Endothelial cell of umbilical vein (primary cell): ENCODE results near the gene TNFSF18. TPM values are rescaled to one million over a fixed set of nuclear protein-coding genes. Genes with fewer than 3 reads are reported as not detected.

Experiments
- BruUV-seq: library from RNA; stranded (reverse); fragments of 400-500 nt; replicated peaks from 2 replicates; lab custom pipeline; 2021; lab: Mats Ljungman, UMichigan
- CTCF ChIA-PET: fragments of 300-600, 350-600 bp; sonication (Branson Sonifier 250); formaldehyde crosslinking; loops from one replicate; lab custom pipeline; 2021; ENCODE audit warnings: antibody characterized with exemption, inconsistent platforms; lab: Charles Lee
- POLR2A ChIA-PET: fragments of 300-600, 350-600 bp; sonication (Branson Sonifier 250); formaldehyde crosslinking; loops from one replicate; lab custom pipeline; 2021; ENCODE audit warnings: antibody characterized with exemption, inconsistent platforms; lab: Charles Lee
- DNase-seq: peaks from one replicate; pipeline ENCODE4 v3.0.0-alpha.2; 2011; ENCODE audit warnings: low read depth, low spot score
- FAIRE-seq: peaks from 2 replicates; lab custom pipeline; 2011; peaks lifted over from hg19 to GRCh38; lab: Jason Lieb, UNC
- H2AFZ ChIP-seq: 2 replicates; pipeline ENCODE4 v1.6.0; 2012; ENCODE audit warnings: low read depth, low read length, control low read depth, inconsistent platforms
- H3K27ac ChIP-seq: 2 replicates; pipeline ENCODE4 v1.5.1; 2011; ENCODE audit warnings: low read depth, mild to moderate bottlenecking, control low read depth, low read length, moderate library complexity; ENCODE audit not compliant: insufficient read depth
- H3K27me3 ChIP-seq, 2 experiments: 2 replicates each; pipeline versions ENCODE4 v1.6.0 to v1.6.1; 2011; ENCODE audit warnings: low read length in 2 of 2, mixed read lengths in 1 of 2; ENCODE audit not compliant: control insufficient read depth in 2 of 2, insufficient read depth in 2 of 2
- H3K36me3 ChIP-seq, 2 experiments: 2 replicates in 1 of 2; 3 replicates in 1 of 2; pipeline ENCODE4 v1.5.1; 2011; ENCODE audit warnings: low read length in 2 of 2, mild to moderate bottlenecking in 1 of 2, moderate library complexity in 1 of 2; ENCODE audit not compliant: control insufficient read depth in 2 of 2, insufficient read depth in 2 of 2; ENCODE audit errors: extremely low read depth in 1 of 2
- H3K4me1 ChIP-seq: 3 replicates; pipeline ENCODE4 v1.5.1; 2011; ENCODE audit warnings: mild to moderate bottlenecking, low read length; ENCODE audit not compliant: control insufficient read depth, insufficient read depth; ENCODE audit errors: extremely low read depth
- H3K4me2 ChIP-seq: 2 replicates; pipeline ENCODE4 v1.6.1; 2011; ENCODE audit warnings: low read length, control low read depth, mixed read lengths; ENCODE audit not compliant: insufficient read depth
- H3K4me3 ChIP-seq, 3 experiments: fragments of 200-600 bp in 1 of 3; sonication (generic), shearing (Covaris generic) in 1 of 3; replicated peaks in 1 of 3; 2 replicates each; pipeline ENCODE4 v1.5.1; 2011 to 2016; ENCODE audit warnings: control low read depth in 3 of 3, low read length in 3 of 3, mild to moderate bottlenecking in 2 of 3, inconsistent platforms in 1 of 3, low read depth in 1 of 3, moderate library complexity in 1 of 3; ENCODE audit not compliant: insufficient read depth in 1 of 3
- H3K79me2 ChIP-seq: 2 replicates; pipeline ENCODE4 v1.6.0; 2012; ENCODE audit warnings: low read length, inconsistent platforms; ENCODE audit not compliant: control insufficient read depth, insufficient read depth
- H3K9ac ChIP-seq: replicated peaks from 2 replicates; pipeline ENCODE3; 2011; ENCODE audit warnings: low read length, control low read depth; ENCODE audit not compliant: insufficient read depth; ENCODE audit errors: extremely low read depth
- H3K9me1 ChIP-seq: replicated peaks from 3 replicates; pipeline ENCODE4 v1.6.0; 2011; ENCODE audit warnings: mild to moderate bottlenecking, low read length; ENCODE audit not compliant: control insufficient read depth, insufficient read depth; ENCODE audit errors: extremely low read depth
- H3K9me3 ChIP-seq: replicated peaks from 2 replicates; pipeline ENCODE4 v1.5.1; 2012; ENCODE audit warnings: low read length, inconsistent platforms; ENCODE audit not compliant: control insufficient read depth, insufficient read depth
- H4K20me1 ChIP-seq: replicated peaks from 2 replicates; pipeline ENCODE3; 2011; ENCODE audit warnings: mild to moderate bottlenecking, low read length; ENCODE audit not compliant: control insufficient read depth, insufficient read depth; ENCODE audit errors: extremely low read depth
- EZH2 ChIP-seq: IDR thresholded peaks from 2 replicates; pipeline ENCODE4 v1.6.1; 2012; ENCODE audit warnings: borderline replicate concordance, low read depth, mild to moderate bottlenecking, moderate library complexity, low read length, inconsistent platforms; ENCODE audit not compliant: severe bottlenecking
- FOS ChIP-seq: IDR thresholded peaks from 2 replicates; pipeline ENCODE4 v1.6.1; 2011; ENCODE audit warnings: mild to moderate bottlenecking, low read length, moderate library complexity, borderline replicate concordance; ENCODE audit not compliant: insufficient read depth
- GATA2 ChIP-seq: IDR thresholded peaks from 2 replicates; pipeline ENCODE4 v1.7.0; 2011; ENCODE audit warnings: low read depth, mild to moderate bottlenecking, moderate library complexity, mixed read lengths, low read length; ENCODE audit not compliant: insufficient read length, insufficient read depth
- JUN ChIP-seq: IDR thresholded peaks from 2 replicates; pipeline ENCODE4 v1.6.1; 2011; ENCODE audit warnings: borderline replicate concordance, low read depth; ENCODE audit not compliant: insufficient read length, insufficient read depth
- MAX ChIP-seq: IDR thresholded peaks from 2 replicates; pipeline ENCODE4 v1.6.1; 2011; ENCODE audit not compliant: insufficient read depth, insufficient read length
- MYC ChIP-seq: IDR thresholded peaks from one replicate; pipeline ENCODE4 v1.6.1; 2011; ENCODE audit warnings: mild to moderate bottlenecking, low read depth, low read length
- POLR2A ChIP-seq: IDR thresholded peaks from 2 replicates; pipeline ENCODE4 v1.6.1; 2012; ENCODE audit warnings: low read depth, mild to moderate bottlenecking, control low read depth, low read length
- POLR2AphosphoS5 ChIP-seq: IDR thresholded peaks from 2 replicates; pipeline ENCODE4 v1.6.1; 2012; ENCODE audit warnings: low read depth, mild to moderate bottlenecking, control low read depth, low read length, moderate library complexity; ENCODE audit not compliant: insufficient read depth
- dilution Hi-C: fragments of 300-500 bp; cut with MboI; formaldehyde crosslinking; loops from one replicate; pipeline ENCODE4 v1.15.0; 2019; ENCODE audit warnings: low sequenced_read_pairs; ENCODE audit not compliant: extremely low pct_ligation_motif_present
- intact Hi-C: fragments of 100-400 bp; cut with micrococcal nuclease; formaldehyde crosslinking; loops from one replicate; pipeline ENCODE4 v1.10.0; 2022
- polyA plus RNA-seq, 4 experiments: library from polyadenylated mRNA; depleted of rRNA in 3 of 4; stranded (reverse) in 3 of 4; unstranded in 1 of 4; fragments of >200 nt; gene quantifications; 2 replicates each; pipeline versions ENCODE4 v1.2.1 to v1.2.3, GENCODE V29; 2011 to 2012; ENCODE audit warnings: missing spikeins in 1 of 4
- total RNA-seq: library from RNA; stranded (reverse); gene quantifications from 2 replicates; pipeline ENCODE4 v1.2.3, GENCODE V29; 2021
- TF ChIP-seq, protein P1 (sequence below), 2 donors: IDR thresholded peaks; 1 replicate in 1 of 2; 2 replicates in 1 of 2; pipeline ENCODE4 v1.5.1; 2011; ENCODE audit warnings: low read length in 2 of 2, mild to moderate bottlenecking in 2 of 2, moderate library complexity in 2 of 2, control low read depth in 1 of 2, inconsistent platforms in 1 of 2, low read depth in 1 of 2; ENCODE audit not compliant: insufficient read depth in 1 of 2; ENCODE audit errors: extremely low read depth in 1 of 2

Gene TNFSF18
- total and polyA plus RNA-seq, 2 donors (not counting 3 experiments of a cell fraction or from before 2014, with no cell fraction given) = 15.3 to 39.4 TPM

DNA sequence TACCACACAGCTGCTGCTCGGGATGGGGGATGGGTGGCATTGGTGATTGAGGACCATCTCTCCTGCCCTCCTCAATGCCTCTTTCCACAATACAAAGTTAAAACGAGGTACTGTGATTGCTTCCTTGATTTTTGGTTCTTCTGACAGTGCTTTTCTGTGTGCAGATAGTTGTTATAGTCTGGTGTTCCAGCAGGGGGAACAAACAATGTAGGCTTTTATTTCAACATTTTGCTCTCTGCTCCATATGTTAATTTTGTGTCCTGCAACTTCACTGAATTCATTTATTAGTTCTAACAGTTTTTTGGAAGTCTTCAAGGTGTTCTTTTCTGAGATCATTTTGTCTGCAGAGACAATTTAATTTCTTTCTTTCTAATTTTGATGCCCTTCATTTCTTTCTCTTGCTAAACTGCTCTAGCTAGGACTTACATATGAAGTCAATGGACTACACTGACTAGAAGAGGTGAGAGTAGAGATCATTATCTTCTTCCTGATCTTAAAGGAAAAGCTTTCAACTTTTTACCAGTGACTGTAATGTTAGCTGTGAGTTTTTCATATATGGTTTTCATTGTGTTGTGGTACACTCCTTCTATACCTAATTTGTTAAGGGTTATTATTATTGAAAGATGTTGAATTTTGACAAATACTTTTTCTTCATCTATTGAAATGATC lies 45.4 kb downstream of the TNFSF18 start:
- ChIA-PET CTCF (interaction anchor here (0.7 to 1.1 kb wide), 2 partner anchors 10 to 197 kb away, joined by 3 read pairs; no protein-coding TSS in a partner anchor), POLR2A (no interaction called here)
- no peaks in the 10 kb centered on the region for H3K27me3 ChIP-seq
- H3K4me1 ChIP-seq = peaks cover 6% of the 10 kb centered on the region
- no peak overlapping the region for H3K4me3 ChIP-seq
- DNase-seq = no peak
- no peaks in the 10 kb centered on the region for H3K9me1 ChIP-seq
- H2AFZ ChIP-seq = no peak overlapping the region
- no peak overlapping the region for H3K9ac ChIP-seq
- intact Hi-C loops = loop anchor here (5.0 kb wide), 1 partner anchor 473 kb away; the partner anchor contains the start of gene SUCO
- H3K79me2 ChIP-seq = no peaks in the 10 kb centered on the region
- TF ChIP-seq JUN (no peak), POLR2A (no peak), GATA2 (no peak), EZH2 (no peak), MAX (no peak), FOS (no peak), POLR2AphosphoS5 (no peak), MYC (no peak)
- TF ChIP-seq, protein P1, sequence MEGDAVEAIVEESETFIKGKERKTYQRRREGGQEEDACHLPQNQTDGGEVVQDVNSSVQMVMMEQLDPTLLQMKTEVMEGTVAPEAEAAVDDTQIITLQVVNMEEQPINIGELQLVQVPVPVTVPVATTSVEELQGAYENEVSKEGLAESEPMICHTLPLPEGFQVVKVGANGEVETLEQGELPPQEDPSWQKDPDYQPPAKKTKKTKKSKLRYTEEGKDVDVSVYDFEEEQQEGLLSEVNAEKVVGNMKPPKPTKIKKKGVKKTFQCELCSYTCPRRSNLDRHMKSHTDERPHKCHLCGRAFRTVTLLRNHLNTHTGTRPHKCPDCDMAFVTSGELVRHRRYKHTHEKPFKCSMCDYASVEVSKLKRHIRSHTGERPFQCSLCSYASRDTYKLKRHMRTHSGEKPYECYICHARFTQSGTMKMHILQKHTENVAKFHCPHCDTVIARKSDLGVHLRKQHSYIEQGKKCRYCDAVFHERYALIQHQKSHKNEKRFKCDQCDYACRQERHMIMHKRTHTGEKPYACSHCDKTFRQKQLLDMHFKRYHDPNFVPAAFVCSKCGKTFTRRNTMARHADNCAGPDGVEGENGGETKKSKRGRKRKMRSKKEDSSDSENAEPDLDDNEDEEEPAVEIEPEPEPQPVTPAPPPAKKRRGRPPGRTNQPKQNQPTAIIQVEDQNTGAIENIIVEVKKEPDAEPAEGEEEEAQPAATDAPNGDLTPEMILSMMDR (IDR thresholded peaks at IDR 0.05; ENCODE audit: extremely low read depth in 1 of 2, insufficient read depth in 1 of 2, low read depth in 1 of 2, low read length in 2 of 2) = no peak
- no TSS peak for BruUV-seq
- no peaks in the 10 kb centered on the region for H4K20me1 ChIP-seq
- dilution Hi-C loops = no loop called here
- H3K9me3 ChIP-seq = no peaks in the 10 kb centered on the region
- no peak overlapping the region for H3K27ac ChIP-seq
- FAIRE-seq = no peak
- no peak overlapping the region for H3K4me2 ChIP-seq
- H3K36me3 ChIP-seq = no peaks in the 10 kb centered on the region
